ENCODE data around the gene SLC25A26. TPM values are rescaled to one million over a fixed set of nuclear protein-coding genes. Genes with fewer than 3 reads are reported as not detected.

SLC25A26 gene
- total RNA-seq, 1 experiment from 2014 or later, result 13.2 TPM

- CTCF ChIA-PET, result no interaction called here
- H3K4me1 ChIP-seq (ENCODE audit: control insufficient read depth, insufficient read depth, low read length), result no peaks in the 10 kb centered on the region
- no TSS peak for BruUV-seq (replicated peaks)
- in situ Hi-C loops (cut with HindIII; ENCODE audit: low pct_unique_long_range_greater_than_20kb, low sequenced_read_pairs), result no loop called here
- intact Hi-C loops (cut with micrococcal nuclease; ENCODE audit: unreplicated experiment), result no loop called here
- POLR2A ChIA-PET, result no interaction called here
- no peak overlapping the region for H3K4me3 ChIP-seq (ENCODE audit: low read depth in 2 of 2, low read length in 2 of 2)
- no peaks in the 10 kb centered on the region for H3K27me3 ChIP-seq (ENCODE audit: control insufficient read depth, insufficient read depth, low read length)
- H3K9me3 ChIP-seq (ENCODE audit: control insufficient read depth, insufficient read depth, low read depth, low read length), result no peaks in the 10 kb centered on the region
- DNase-seq (ENCODE audit: low read depth, low spot score) (no peak), ATAC-seq (no peak)
- H3K27ac ChIP-seq (ENCODE audit: low read length), result no peak overlapping the region
- TF ChIP-seq POLR2AphosphoS5 (IDR thresholded peaks at IDR 0.05; ENCODE audit: low read depth, low read length) (no peak), SIN3A (IDR thresholded peaks at IDR 0.05; ENCODE audit: borderline replicate concordance, insufficient read depth, low read depth, low read length) (no peak), CTCF (IDR thresholded peaks at IDR 0.05) (no peak), TCF7L2 (IDR thresholded peaks at IDR 0.05; ENCODE audit: low read depth, low read length) (no peak)
- TF ChIP-seq, protein P1, sequence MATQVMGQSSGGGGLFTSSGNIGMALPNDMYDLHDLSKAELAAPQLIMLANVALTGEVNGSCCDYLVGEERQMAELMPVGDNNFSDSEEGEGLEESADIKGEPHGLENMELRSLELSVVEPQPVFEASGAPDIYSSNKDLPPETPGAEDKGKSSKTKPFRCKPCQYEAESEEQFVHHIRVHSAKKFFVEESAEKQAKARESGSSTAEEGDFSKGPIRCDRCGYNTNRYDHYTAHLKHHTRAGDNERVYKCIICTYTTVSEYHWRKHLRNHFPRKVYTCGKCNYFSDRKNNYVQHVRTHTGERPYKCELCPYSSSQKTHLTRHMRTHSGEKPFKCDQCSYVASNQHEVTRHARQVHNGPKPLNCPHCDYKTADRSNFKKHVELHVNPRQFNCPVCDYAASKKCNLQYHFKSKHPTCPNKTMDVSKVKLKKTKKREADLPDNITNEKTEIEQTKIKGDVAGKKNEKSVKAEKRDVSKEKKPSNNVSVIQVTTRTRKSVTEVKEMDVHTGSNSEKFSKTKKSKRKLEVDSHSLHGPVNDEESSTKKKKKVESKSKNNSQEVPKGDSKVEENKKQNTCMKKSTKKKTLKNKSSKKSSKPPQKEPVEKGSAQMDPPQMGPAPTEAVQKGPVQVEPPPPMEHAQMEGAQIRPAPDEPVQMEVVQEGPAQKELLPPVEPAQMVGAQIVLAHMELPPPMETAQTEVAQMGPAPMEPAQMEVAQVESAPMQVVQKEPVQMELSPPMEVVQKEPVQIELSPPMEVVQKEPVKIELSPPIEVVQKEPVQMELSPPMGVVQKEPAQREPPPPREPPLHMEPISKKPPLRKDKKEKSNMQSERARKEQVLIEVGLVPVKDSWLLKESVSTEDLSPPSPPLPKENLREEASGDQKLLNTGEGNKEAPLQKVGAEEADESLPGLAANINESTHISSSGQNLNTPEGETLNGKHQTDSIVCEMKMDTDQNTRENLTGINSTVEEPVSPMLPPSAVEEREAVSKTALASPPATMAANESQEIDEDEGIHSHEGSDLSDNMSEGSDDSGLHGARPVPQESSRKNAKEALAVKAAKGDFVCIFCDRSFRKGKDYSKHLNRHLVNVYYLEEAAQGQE (IDR thresholded peaks at IDR 0.05; ENCODE audit: insufficient read depth in 1 of 2, low read depth in 2 of 2, low read length in 1 of 2), result no peak
- H3K36me3 ChIP-seq (ENCODE audit: control insufficient read depth, insufficient read depth, low read length), result no peaks in the 10 kb centered on the region
These were observed 105.5 kb downstream of the SLC25A26 start for GRCh38 chr3:66326340-66326739.

DNA sequence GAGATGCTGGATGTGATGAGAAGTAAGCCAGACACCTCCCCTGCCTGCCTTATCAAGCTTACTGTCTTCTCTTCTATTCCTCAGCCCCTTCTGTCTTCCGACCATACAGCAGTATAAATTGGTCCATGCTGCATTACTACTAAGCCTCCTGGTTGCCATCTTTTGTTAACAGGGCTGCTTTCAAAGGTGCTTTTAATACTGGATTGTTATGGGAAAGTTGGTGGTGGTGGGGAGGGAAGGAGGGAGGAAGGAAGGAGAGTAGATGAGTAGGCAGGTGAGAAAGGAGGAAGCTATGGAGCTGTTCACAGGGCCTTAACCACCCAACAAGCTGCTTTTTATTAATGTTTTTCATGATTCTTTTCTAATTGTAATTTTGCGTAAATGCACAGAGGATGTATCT lies 114.9 kb downstream of the SLC25A26 start:
- ATAC-seq (no peak), DNase-seq (ENCODE audit: low read depth, low spot score) (no peak)
- in situ Hi-C loops (cut with HindIII; ENCODE audit: low pct_unique_long_range_greater_than_20kb, low sequenced_read_pairs), result no loop called here
- CTCF ChIA-PET, result no interaction called here
- H3K27me3 ChIP-seq (ENCODE audit: control insufficient read depth, insufficient read depth, low read length), result no peaks in the 10 kb centered on the region
- H3K36me3 ChIP-seq (ENCODE audit: control insufficient read depth, insufficient read depth, low read length), result no peaks in the 10 kb centered on the region
- no peak overlapping the region for H3K27ac ChIP-seq (ENCODE audit: low read length)
- TF ChIP-seq, protein P1 (IDR thresholded peaks at IDR 0.05; ENCODE audit: insufficient read depth in 1 of 2, low read depth in 2 of 2, low read length in 1 of 2), result no peak
- TF ChIP-seq CTCF (IDR thresholded peaks at IDR 0.05) (no peak), SIN3A (IDR thresholded peaks at IDR 0.05; ENCODE audit: borderline replicate concordance, insufficient read depth, low read depth, low read length) (no peak), TCF7L2 (IDR thresholded peaks at IDR 0.05; ENCODE audit: low read depth, low read length) (no peak), POLR2AphosphoS5 (IDR thresholded peaks at IDR 0.05; ENCODE audit: low read depth, low read length) (no peak)
- H3K4me1 ChIP-seq (ENCODE audit: control insufficient read depth, insufficient read depth, low read length), result no peaks in the 10 kb centered on the region
- no peak overlapping the region for H3K4me3 ChIP-seq (ENCODE audit: low read depth in 2 of 2, low read length in 2 of 2)
- no peaks in the 10 kb centered on the region for H3K9me3 ChIP-seq (ENCODE audit: control insufficient read depth, insufficient read depth, low read depth, low read length)
- POLR2A ChIA-PET, result no interaction called here
- intact Hi-C loops (cut with micrococcal nuclease; ENCODE audit: unreplicated experiment), result no loop called here
- BruUV-seq (replicated peaks), result no TSS peak
